DMS53 treated with DMSO at 0.1 percent for 48 hours (cell line): ENCODE measurements around the gene MAJIN.
A peak's percentile ranks its signal among the peaks of the same experiment; 100 is the strongest.
"Not testable (repeated sequence)": the region's sequence is repeated elsewhere in the genome, so short reads cannot be mapped to it uniquely, and the experiment has no call there.

Experiments
- DNase-seq: peaks from one replicate; lab custom pipeline; 2025; ENCODE audit not compliant: unreplicated experiment; lab: John Stamatoyannopoulos, UW

Gene MAJIN, protein sequence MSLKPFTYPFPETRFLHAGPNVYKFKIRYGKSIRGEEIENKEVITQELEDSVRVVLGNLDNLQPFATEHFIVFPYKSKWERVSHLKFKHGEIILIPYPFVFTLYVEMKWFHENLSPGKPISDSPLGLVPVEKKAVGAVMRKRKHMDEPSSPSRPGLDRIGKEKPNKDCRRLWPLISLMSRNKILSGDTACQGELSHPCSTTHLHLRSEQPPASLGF

DNA sequence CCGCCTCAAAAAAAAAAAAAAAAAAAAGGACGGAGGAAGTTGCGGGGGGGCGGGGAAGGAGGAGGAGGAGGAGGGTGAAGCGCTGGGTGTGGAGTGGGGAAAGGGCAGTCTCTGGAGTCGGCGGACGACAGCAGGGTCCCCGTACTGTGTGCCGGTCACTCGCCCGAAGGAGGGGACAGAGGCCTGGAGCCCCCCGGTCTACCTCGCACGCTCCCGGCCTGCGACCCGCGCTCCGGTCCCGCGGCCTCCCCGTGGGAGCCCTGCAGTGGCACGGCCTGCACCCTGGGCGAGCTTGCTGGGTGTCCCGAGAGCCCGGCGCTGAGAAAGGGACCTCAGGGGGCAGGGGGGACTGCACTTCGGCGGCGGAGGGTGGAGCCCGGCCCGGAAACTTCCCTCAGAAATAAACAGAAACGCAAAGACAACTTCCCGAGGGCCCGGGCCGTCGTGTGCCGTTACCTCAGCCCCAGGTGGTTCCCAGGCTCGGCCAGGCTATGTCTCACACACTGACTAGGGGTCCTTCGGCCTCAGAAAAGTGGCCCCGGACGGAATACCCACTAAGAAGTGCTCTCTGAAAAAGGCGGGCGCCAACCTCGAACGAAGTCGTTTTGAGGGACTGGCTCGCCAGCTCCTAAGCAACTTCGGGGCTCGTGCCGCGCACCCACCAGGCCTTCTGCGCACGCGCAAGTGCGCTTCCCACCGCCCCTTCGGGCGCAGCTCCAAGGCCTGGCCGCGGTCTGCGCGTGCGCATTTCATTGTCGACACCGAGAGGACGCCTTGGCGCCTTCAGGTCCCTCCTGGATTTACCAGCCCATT, at the start of gene MAJIN:
Gene MAJIN (minus strand): TSS at position 688 of the 813 bp plus-strand sequence. CDS start 12,703 bp downstream, outside the sequence.
- DNase-seq: peak; percentile 90

DNA sequence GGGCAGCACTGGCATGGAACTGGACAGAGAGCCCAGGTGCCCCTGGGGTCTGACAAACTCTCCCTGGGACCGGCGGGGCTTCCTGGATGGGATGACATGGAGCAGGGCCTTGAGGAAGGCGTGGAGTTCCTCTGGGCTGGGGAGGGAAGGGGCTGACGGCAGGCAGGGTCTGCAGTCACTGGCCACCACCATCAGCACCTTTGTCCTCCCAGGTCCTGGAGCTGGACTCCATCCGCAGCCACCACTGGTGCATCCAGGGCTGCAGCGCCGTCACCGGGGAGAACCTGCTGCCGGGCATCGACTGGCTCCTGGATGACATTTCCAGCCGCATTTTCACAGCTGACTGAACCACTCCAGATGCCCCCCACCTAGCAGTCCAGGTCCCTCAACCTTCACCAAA, 49.6 kb upstream of the MAJIN start:
- DNase-seq: no peak

DNA sequence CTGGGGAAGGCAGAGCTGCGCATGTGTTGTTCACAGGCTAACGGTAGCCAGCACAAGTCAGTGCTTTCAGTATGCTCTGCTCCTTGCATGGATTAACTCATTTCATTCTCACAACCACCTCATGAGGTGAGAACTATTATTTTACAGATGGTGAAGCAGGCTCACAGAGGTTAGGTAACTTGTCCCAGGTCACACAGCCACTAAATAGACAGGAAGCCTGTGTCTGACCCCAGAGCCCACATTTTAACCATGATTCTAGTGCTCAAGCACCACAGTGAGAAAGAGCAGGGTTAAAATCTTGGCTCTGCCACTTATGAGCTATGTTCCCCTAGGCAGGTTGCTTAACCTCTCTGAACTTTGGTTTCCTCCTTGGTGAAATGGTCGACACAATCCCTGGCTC, 49.1 kb upstream of the MAJIN start:
- no peak for DNase-seq

DNA sequence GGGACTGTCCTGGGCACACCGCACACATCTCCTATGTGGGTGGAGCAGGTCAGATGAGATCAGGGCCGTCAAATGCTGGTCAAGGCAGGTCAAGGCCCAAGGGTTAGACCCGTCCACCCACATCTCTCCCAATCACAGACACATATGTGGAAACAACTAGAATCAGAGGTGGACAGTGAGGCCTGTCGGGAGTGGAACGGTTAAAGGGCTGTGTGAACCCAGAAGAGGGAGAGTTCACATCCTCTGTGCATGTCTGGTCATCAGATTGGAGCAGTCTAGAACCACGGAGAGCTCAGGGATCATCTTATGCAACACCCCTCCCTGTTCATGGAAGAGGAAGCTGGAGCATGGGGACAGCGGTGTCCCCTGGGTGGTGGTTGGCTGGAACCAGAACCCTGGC, 47.9 kb upstream of the MAJIN start:
- DNase-seq: no peak

DNA sequence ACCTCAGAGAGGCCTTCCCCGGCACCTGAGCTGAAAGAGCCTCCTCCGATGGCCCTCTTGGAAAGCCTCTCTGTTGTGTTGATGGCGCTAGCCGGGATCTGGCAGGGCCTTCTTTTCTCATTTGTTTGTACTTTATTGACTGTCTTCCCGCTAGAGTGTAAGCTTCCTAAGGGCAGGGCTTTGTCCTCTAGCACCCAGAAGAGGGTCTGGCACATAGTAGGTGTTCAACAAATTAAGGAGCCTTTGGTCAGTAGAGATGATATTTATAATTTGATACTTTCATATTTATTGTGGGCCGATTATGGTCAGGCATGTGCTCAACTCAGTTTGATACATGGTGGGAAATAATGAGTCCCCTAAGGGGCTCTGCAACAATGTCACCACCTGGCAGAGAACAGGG, 46.0 kb upstream of the MAJIN start:
- no peak for DNase-seq

DNA sequence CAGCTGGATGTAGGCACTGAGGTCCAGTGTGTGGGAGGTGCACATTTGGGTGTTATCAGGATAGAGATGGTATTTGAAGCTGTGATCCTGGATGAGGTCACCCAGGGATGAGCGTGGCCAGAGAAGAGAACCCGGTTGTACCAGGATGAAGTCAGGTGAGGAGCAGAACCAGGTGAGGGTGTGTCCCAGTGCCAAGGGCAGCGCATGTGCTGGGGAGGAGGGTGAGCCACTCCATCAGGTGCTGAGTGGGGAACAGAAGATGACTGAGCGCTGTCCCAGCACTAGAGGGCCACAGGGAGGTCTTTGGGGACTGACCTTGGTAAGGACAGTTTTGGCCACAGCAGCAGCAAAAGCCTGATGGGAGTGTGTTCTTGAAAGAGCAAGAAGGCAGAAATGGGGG, 44.8 kb upstream of the MAJIN start:
- no peak for DNase-seq

DNA sequence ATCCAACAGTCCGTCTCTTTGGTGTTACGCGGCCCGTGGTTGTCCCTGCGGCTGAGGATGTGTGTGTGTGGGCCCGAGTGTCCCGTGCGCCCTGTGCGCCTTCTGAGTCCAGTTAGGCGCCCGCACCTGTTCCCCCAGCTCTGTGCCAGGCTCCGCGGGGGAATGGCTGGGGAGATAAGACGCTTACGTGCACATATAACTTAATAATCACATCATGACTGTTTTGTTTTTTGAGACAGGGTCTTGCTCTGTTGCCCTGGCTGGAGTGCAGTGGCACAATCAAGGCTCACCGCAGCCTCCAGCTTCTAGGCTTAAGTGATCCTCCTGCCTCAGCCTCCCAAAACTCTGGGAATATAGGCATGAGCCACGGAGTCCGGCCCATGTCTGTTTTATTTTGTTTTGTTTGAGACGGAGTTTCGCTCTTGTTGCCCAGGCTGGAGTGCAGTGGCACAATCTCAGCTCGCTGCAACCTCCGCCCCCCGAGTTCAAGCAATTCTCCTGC, 42.9 kb upstream of the MAJIN start:
- DNase-seq: no peak

DNA sequence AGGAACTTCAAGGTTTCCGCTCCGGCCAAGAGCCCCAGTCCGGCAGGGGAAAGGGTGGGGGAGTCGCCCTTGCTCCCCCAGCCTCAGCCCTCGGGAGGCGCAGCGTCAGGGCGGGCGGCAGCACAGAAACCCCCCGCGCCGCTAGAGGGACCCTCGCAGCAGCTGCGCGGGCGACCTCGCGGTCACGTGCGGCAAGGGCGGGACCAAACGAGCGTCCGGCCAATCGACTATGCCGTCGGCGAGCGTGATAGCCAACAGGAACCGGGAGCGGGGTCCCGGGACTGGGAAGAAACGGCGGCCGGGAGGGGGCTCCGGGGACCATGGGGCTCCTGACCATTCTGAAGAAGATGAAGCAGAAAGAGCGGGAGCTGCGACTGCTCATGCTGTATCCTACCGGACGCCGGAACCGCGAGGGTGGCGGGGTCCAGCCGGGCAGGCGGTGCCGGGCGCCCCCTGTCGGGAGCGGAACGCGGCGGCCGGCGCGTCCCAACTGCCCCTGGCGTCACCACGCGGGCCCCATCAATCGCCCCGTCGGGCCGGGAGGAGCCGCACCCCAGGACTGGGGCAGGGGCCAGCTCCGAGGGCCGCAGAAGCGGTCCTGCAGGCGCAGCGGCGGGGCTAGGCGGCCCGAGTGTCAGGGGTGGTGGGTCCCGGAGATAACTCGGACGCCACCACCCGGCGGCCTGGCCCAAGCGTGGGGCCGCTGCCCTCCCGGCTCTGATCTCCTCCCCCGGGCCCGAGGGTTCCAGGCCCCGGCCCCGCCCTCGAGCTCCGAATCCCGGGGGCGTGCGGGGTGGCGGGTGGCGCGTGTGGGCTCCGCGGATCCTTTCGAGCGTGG, 42.2 kb upstream of the MAJIN start, which contains the start of gene ARL2:
Gene ARL2 (plus strand): TSS at position 273 of the 838 bp plus-strand sequence. CDS start 48 bp downstream, at position 321.
- DNase-seq: peak; percentile 64

DNA sequence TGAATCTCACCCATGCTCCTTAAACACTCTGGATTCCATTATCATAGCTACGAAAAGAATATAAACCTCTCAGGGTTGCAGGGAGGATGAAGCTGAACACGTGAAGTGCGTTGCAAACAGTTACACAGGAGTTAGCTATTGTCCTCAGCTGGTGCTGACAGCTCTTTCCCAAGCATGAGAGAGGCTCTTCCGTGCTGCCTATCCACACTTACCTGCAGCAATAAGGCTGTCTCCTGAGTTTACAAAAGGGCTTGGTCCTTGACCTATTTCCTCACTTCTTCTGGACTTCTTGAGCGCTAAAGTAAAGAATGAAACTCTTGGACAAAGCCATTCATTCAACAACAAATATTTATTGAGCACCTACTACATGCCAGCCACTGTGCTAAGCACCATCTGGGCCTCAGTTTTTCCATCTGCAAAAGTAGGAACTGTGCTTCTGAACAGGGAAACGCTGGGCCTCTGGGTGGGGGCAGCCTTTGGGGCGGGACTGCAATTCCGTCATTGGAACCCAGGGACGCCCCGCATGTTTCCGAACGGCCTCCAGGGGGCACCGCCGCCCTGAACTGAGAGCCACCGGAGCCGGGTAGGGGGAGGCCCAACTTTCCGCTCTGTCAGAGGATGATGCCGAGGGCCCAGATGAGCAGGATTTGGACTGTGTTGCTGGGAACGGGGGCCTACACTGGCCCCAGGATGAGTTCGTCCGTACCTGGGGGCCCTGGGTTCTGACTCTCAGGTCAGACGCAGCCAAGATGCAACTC, 41.4 kb upstream of the MAJIN start:
- DNase-seq: peak; percentile 85

DNA sequence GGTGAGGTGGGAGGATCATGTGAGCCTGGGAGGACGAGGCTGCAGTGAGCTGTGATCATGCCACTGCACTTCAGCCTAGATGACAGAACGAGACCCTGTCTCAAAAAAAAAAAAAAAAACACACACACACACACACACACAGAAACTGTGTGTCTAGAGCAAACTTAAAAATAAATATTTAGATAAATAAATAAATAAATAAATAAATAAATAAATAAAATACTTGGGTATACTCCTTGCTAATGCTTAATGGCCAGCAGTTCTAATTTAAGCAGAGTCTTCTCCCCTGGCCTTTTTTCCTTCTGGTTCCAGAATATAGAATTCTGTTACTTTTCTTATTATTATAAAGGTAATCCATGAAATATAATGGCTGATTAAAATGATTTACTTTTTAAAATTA, 37.0 kb upstream of the MAJIN start:
- no peak for DNase-seq

DNA sequence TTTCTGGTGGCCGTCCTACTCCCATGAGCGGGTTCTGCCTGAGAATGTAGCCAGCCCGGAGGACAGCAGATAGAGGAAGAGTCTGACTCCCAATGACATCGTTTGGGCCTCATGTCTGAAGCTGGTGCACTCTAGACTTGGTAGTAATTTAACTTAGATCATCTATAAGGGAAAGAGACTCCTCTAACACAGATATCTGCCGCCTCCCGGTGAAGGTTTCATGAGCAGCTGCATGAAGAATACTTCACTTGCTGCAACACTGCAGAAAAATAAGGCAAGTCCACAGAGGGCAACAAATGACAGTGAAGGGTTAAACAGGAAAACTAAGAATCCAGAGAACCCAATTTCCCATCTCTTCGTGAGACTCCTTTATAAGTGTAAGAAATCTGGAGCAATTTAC, 36.1 kb upstream of the MAJIN start:
- DNase-seq: no peak

DNA sequence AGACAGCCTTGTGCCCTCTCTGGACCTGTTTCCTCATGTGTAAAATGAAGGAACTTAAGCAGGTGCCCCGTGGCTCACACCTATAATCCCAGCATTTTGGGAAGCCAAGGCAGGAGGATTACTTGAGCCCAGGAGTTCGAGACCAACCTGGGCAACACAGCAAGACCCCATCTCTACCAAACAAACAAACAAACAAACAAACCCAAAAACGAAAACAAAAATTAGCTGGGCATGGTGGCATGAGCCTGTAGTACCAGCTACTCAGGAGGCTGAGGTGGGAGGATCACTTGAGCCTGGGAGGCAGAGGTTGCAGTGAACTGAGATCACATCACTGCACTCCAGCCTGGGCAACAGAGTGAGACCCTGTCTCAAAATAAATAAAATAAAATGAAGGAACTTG, 32.1 kb upstream of the MAJIN start:
- DNase-seq: not testable (repeated sequence)

DNA sequence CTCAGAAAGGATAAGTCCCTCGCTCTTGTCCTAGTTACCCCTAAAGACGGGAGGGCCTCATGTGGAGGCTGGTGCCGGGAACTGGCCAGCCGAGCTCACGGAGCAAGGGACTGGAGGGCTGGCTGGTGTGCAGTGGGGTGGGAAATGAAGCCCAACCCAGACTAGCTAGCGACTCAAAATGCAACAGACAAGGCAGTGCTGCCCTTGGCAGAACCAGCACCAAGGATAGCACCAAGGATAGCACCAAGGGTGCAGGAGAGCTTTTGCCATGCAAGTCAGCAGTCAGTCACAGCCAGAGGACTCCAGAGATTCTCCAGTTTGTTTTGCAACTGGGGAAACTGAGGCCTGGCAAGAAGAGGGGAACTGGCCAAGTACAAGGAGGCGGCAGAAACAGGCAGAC, 31.4 kb upstream of the MAJIN start:
- DNase-seq: no peak

DNA sequence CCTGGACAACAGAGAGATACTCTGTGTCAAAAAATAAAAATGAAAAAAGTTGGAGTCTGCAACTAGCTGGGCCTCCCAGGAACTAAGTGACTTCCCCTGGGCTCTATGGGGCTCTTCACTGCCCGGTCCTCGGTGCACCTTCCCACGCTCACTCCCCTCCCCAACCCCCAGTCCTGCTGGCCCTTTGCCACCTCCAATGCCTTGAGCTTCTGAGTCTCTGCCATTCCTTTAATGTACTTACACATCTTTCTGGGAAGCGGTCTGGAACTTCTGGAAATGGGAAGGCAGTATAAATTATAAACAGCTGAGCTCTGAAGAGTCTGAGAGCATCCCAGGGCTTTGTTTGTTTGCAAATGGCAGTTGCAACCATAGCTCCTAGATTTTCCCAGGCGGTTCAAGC, 30.8 kb upstream of the MAJIN start:
- DNase-seq: no peak

DNA sequence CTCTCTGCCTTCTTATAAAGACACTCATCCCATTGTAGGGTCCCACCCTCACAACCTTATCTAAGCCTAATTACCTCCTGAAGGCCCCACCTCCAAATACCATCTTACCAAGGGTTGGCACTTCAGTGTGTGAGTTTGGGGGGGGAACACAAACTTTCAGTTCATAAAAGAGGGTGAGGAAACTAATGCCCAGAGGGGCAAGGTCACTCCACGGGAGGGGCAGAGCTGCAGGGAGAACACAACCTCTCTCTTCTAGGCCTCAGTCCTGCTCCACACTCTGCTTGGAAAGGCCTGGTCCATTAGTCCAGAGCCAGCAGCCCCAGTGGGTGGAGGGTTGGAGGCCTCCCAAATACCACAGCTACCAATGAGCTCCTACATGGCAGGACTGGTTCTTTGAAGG, 27.6 kb upstream of the MAJIN start:
- no peak for DNase-seq

DNA sequence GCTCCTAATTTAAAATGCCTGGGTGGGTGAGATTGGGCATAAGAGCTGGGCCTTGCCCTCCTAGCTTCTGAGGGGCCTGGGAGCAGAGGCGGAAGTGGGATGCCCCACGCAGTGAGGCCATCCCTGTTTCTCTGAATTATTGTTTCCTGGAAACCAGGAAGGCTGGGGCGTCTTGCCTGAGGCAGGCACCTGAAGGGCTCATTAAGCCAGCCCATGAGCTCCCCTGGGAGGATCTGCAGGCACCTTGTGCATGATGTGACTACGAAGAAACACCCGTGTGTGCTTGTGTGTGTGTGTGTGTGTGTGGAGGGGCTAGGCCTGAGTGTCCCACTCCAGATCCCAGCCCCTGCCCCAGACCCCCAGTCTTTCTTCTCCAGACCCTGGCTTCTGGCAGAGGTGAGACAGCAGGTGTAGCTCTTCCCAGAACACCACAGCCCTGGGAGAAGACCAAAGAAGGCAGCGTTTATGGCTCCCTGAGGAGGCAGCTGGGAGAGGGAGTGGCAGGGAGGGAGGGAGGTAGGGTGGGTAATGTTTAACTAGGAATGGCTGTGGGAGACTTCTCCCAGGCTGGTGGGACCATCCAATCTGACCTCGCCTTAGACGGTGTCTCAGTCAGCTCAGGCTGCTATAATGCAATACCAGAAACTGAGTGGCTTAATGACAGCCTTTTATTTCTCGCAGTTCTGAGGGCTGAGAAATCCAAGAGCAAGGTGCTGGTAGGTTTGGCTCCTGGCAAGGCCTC, 27.0 kb upstream of the MAJIN start:
- DNase-seq: peak; percentile 35

DNA sequence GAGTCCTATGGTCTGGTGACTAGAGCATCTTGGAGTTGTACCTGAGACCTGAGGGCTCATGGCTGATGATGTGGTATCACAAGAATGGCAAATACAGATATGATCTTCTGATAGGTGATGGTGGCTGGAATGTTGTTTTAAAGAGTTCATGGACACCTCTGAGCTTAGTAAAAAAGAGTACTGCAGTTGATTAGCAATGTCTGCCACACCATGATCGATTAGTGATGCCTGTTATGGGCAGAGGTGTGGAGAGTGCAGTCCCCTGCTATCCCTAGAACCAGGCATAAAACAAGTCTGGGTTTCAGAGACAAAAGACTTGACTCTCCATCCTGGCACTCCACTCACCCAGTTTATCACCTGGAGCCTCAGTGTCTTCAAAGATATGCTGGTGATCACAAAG, 26.2 kb upstream of the MAJIN start:
- DNase-seq: peak; percentile 5

DNA sequence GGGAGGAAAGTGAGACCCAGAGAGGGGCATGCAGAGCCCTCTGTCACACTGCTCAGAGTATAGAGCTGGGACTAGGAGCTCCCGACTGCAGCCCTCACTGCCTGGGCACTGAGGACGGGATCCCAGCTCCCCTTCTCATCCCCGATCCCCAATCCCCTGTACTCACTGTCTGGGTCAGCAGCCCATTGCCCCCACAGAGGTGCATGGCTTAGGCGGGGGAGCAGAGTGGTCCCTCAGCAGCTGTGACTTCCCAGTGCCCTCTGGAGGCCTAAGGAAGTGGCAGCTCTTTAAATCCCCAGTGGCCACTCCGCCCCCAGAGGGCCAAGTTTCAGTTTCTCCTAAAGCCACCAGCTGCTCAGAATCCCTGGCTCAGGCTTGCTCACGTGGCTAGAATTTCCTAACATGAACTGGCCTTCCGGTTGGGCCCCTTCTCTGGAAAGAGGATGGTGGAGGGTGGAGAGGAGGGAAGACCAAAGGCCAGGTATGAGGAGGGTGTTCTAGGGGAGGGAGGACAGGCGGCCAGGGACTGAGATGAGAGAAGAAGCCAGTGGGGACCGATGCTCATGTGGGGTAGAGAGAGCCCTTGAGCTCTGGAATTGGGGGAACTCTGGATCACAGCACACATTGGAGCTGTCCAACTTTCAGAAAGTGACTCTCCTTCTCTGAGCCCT, 24.9 kb upstream of the MAJIN start, which contains the start of gene BATF2:
Gene BATF2 (minus strand): TSS at position 262 of the 671 bp plus-strand sequence. CDS start 57 bp downstream, at position 205.
- DNase-seq: peak; percentile 78

DNA sequence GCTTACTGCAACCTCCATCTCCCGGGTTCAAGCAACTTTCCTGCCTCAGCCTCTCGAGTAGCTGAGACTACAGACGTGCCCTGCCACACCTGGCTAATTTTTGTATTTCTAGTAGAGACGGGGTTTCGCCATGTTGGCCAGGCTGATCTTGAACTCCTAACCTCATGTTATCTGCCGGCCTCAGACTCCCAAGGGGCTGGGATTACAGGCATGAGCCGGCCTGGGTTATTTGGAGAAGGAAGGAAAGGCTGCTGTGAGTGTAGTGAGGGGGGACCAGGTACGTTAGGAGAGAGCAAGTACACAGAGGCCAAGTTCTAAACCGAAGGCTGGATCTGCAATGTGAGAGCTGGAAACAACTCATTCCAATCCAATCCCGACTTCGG, 24.4 kb upstream of the MAJIN start:
- DNase-seq: no peak
